Dermis blood vessel endothelial cell (primary cell): ENCODE measurements around the gene SPRR1A. TPM values are rescaled to one million over a fixed set of nuclear protein-coding genes. Genes with fewer than 3 reads are reported as not detected.

Experiments
- DNase-seq: peaks from one replicate; pipeline ENCODE4 v3.0.0; 2010
- total RNA-seq: library from RNA; depleted of rRNA; stranded (reverse); fragments of >200 nt; gene quantifications from 2 replicates; pipeline ENCODE4 v1.2.3, GENCODE V29; 2014

SPRR1A gene
- total RNA-seq, 1 donor from 2014 or later, result not detected

- DNase-seq, result peak; percentile 2
Measured at GRCh38 chr1:153032677-153033308, 48.9 kb downstream of the SPRR1A start.

GRCh38 chr1:153035211-153035610, 51.3 kb downstream of the SPRR1A start:
- no peak for DNase-seq

Other genes with a start within 250 kb of the SPRR1A start
- not detected in 2 replicates for gene KPRP, start 226.1 kb upstream of the SPRR1A start, total RNA-seq
- gene LCE1F, start 208.9 kb upstream of the SPRR1A start, total RNA-seq, result not detected in 2 replicates
- not detected in 2 replicates for gene LCE1E, start 197.8 kb upstream of the SPRR1A start, total RNA-seq
- gene LCE1D, start 187.4 kb upstream of the SPRR1A start, total RNA-seq, result not detected in 2 replicates
- not detected in 2 replicates for gene LCE1C, start 177.4 kb upstream of the SPRR1A start, total RNA-seq
- gene LCE1B, start 172.1 kb upstream of the SPRR1A start, total RNA-seq, result not detected in 2 replicates
- gene LCE1A, start 156.6 kb upstream of the SPRR1A start, total RNA-seq, result not detected in 2 replicates
- gene LCE6A, start 141.2 kb upstream of the SPRR1A start, total RNA-seq, result not detected in 2 replicates
- not detected in 2 replicates for gene LCE7A, start 124.1 kb upstream of the SPRR1A start, total RNA-seq
- not detected in 2 replicates for gene SMCP, start 105.8 kb upstream of the SPRR1A start, total RNA-seq
- not detected in 2 replicates for gene IVL, start 75.5 kb upstream of the SPRR1A start, total RNA-seq
- not detected in 2 replicates for gene SPRR5, start 36.9 kb upstream of the SPRR1A start, total RNA-seq
- gene SPRR4, start 13.4 kb upstream of the SPRR1A start, total RNA-seq, result not detected in 2 replicates
- gene SPRR3, start 17.7 kb downstream of the SPRR1A start, total RNA-seq, result not detected in 2 replicates
- not detected in 2 replicates for gene SPRR1B, start 47.1 kb downstream of the SPRR1A start, total RNA-seq
- not detected in 2 replicates for gene SPRR2D, start 57.0 kb downstream of the SPRR1A start, total RNA-seq
- not detected in 2 replicates for gene SPRR2A, start 73.4 kb downstream of the SPRR1A start, total RNA-seq
- gene SPRR2B, start 87.5 kb downstream of the SPRR1A start, total RNA-seq, result not detected in 2 replicates
- gene SPRR2E, start 110.4 kb downstream of the SPRR1A start, total RNA-seq, result not detected in 2 replicates
- gene SPRR2F, start 129.4 kb downstream of the SPRR1A start, total RNA-seq, result not detected in 2 replicates
- not detected in 2 replicates for gene SPRR2G, start 166.8 kb downstream of the SPRR1A start, total RNA-seq
- not detected in 2 replicates for gene LELP1, start 219.3 kb downstream of the SPRR1A start, total RNA-seq
- not detected in 2 replicates for gene PRR9, start 233.5 kb downstream of the SPRR1A start, total RNA-seq